OCI-LY1 (cell line): ENCODE measurements around the gene FDXACB1.

ENCODE experiments used
- EZH2 ChIP-seq: fragments of 200-600 bp; sonication (generic), shearing (Covaris generic); IDR thresholded peaks from 2 replicates; pipeline ENCODE4 v1.8.0; 2017; ENCODE audit warnings: borderline replicate concordance, mixed run types, mild to moderate bottlenecking, antibody characterized with exemption, low read length, moderate library complexity, mixed read lengths
- TF ChIP-seq, protein P1 (sequence below): fragments of 200-600 bp; sonication (generic), shearing (Covaris generic); IDR thresholded peaks from 2 replicates; pipeline ENCODE4 v1.5.1; 2017; ENCODE audit warnings: mild to moderate bottlenecking, antibody characterized with exemption, low read length, moderate library complexity, mixed read lengths

DNA sequence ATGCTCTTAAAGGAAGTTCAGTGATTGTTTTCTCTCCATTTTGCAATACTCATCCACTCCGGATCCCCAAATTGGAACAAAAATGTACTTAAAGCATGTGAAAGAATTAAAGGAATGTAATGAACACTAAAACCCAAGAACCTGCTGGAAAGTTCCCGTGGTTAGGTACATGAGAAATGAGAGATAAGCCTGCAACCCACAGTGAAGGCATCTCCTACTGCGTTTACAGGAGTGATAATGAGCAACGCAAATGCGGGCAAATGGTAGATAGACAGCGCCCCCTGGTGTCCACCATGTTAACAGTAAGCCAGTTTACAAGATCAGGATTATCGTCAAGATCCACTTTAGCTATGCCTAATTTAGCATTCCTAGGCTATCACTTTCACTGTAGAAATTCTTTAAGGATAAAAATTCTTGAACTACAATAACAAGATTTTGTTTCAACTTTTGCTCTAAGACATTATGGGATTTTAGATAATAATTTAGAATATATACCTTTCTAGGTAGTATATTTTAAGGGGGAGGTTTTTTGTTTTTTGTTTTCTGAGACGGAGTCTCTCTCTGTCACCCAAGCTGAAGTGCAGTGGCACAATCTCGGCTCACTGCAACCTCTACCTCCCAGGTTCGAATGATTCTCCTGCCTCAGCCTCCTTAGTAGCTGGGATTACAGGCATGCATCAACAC, 37.5 kb downstream of the FDXACB1 start:
- TF ChIP-seq, protein P1, sequence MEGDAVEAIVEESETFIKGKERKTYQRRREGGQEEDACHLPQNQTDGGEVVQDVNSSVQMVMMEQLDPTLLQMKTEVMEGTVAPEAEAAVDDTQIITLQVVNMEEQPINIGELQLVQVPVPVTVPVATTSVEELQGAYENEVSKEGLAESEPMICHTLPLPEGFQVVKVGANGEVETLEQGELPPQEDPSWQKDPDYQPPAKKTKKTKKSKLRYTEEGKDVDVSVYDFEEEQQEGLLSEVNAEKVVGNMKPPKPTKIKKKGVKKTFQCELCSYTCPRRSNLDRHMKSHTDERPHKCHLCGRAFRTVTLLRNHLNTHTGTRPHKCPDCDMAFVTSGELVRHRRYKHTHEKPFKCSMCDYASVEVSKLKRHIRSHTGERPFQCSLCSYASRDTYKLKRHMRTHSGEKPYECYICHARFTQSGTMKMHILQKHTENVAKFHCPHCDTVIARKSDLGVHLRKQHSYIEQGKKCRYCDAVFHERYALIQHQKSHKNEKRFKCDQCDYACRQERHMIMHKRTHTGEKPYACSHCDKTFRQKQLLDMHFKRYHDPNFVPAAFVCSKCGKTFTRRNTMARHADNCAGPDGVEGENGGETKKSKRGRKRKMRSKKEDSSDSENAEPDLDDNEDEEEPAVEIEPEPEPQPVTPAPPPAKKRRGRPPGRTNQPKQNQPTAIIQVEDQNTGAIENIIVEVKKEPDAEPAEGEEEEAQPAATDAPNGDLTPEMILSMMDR, result peak; percentile 99
- TF ChIP-seq EZH2, result no peak
